Fibroblast of skin of back (primary cell): ENCODE data around the gene LTB4R.

ENCODE experiments used
- DNase-seq: peaks from one replicate; pipeline ENCODE4 v3.0.0-alpha.2; 2013

LTB4R gene

GRCh38 chr14:24323341-24323740 lies 12.0 kb downstream of the LTB4R start:
- DNase-seq, result no peak

GRCh38 chr14:24324024-24324423 lies 12.7 kb downstream of the LTB4R start:
- DNase-seq, result no peak

- DNase-seq, result no peak
These were observed 13.8 kb downstream of the LTB4R start for GRCh38 chr14:24325041-24325530.

GRCh38 chr14:24325963-24326362 lies 14.7 kb downstream of the LTB4R start:
- DNase-seq, result no peak

- DNase-seq, result no peak
These were observed 16.0 kb downstream of the LTB4R start for GRCh38 chr14:24327303-24327702.

GRCh38 chr14:24327914-24328313 lies 16.6 kb downstream of the LTB4R start:
- peak; percentile 18 for DNase-seq

- DNase-seq, result no peak
These were observed 17.9 kb downstream of the LTB4R start for GRCh38 chr14:24329073-24329663.

- DNase-seq, result no peak
These were observed 18.4 kb downstream of the LTB4R start for GRCh38 chr14:24329736-24330135.

GRCh38 chr14:24330973-24331674 lies 19.8 kb downstream of the LTB4R start:
- no peak for DNase-seq

- DNase-seq, result no peak
These were observed 20.5 kb downstream of the LTB4R start for GRCh38 chr14:24331731-24332267.

GRCh38 chr14:24332268-24332993 lies 21.1 kb downstream of the LTB4R start:
- DNase-seq, result peak; percentile 73

GRCh38 chr14:24334431-24335291 lies 23.4 kb downstream of the LTB4R start, which contains the start of gene ADCY4:
Gene ADCY4 (minus strand): TSS chr14:24335071. CDS start chr14:24334652, 419 bp downstream.
- no peak for DNase-seq

GRCh38 chr14:24335461-24336171 lies 24.3 kb downstream of the LTB4R start:
- DNase-seq, result peak; percentile 40

GRCh38 chr14:24337144-24337823 lies 26.0 kb downstream of the LTB4R start:
- no peak for DNase-seq

GRCh38 chr14:24337824-24338175 lies 26.5 kb downstream of the LTB4R start:
- no peak for DNase-seq

- DNase-seq, result no peak
These were observed 27.5 kb downstream of the LTB4R start for GRCh38 chr14:24338843-24339242.

- DNase-seq, result no peak
These were observed 28.2 kb downstream of the LTB4R start, which contains the start of gene RIPK3 for GRCh38 chr14:24339284-24340151. Gene RIPK3 (minus strand): TSS chr14:24339991. CDS start chr14:24339826, 165 bp downstream.

- DNase-seq, result no peak
These were observed 29.3 kb downstream of the LTB4R start for GRCh38 chr14:24340606-24341005.

GRCh38 chr14:24342889-24343288 lies 31.6 kb downstream of the LTB4R start:
- DNase-seq, result no peak
